NCI-H748 treated with DMSO at 0.1 percent for 48 hours (cell line): Measurements from ENCODE around the gene SZT2.

Source experiments
- DNase-seq: peaks from one replicate; lab custom pipeline; 2025; lab: John Stamatoyannopoulos, UW

Gene SZT2

GRCh38 chr1:43423672-43424550 lies 34.2 kb downstream of the SZT2 start:
- DNase-seq: no peak

GRCh38 chr1:43425045-43425444 lies 35.3 kb downstream of the SZT2 start:
- no peak for DNase-seq

- no peak for DNase-seq
Observed at GRCh38 chr1:43426221-43426620, 36.5 kb downstream of the SZT2 start.

GRCh38 chr1:43427524-43427923 lies 37.8 kb downstream of the SZT2 start:
- no peak for DNase-seq

GRCh38 chr1:43427941-43428340 lies 38.2 kb downstream of the SZT2 start:
- no peak for DNase-seq

- no peak for DNase-seq
Observed at GRCh38 chr1:43430831-43431230, 41.1 kb downstream of the SZT2 start.

- no peak for DNase-seq
Observed at GRCh38 chr1:43431676-43432075, 42.0 kb downstream of the SZT2 start.

GRCh38 chr1:43432171-43432860 lies 42.6 kb downstream of the SZT2 start:
- DNase-seq: no peak

- no peak for DNase-seq
Observed at GRCh38 chr1:43432907-43433306, 43.2 kb downstream of the SZT2 start.

GRCh38 chr1:43434256-43434655 lies 44.6 kb downstream of the SZT2 start:
- no peak for DNase-seq

- DNase-seq: no peak
Observed at GRCh38 chr1:43435146-43436145, 45.7 kb downstream of the SZT2 start.

- no peak for DNase-seq
Observed at GRCh38 chr1:43436371-43436770, 46.7 kb downstream of the SZT2 start.

GRCh38 chr1:43437031-43437973 lies 47.6 kb downstream of the SZT2 start:
- no peak for DNase-seq

GRCh38 chr1:43438006-43438405 lies 48.3 kb downstream of the SZT2 start:
- no peak for DNase-seq

- no peak for DNase-seq
Observed at GRCh38 chr1:43438576-43438952, 48.9 kb downstream of the SZT2 start.

- DNase-seq: no peak
Observed at GRCh38 chr1:43438953-43439581, 49.4 kb downstream of the SZT2 start.

GRCh38 chr1:43439781-43440180 lies 50.1 kb downstream of the SZT2 start:
- no peak for DNase-seq

- DNase-seq: no peak
Observed at GRCh38 chr1:43440358-43440757, 50.7 kb downstream of the SZT2 start.

GRCh38 chr1:43441166-43441893 lies 51.6 kb downstream of the SZT2 start:
- DNase-seq: no peak
